Esophagus squamous epithelium (tissue), 4 donors: ENCODE measurements around the gene TTYH1.
"Not testable (repeated sequence)": the region's sequence is repeated elsewhere in the genome, so short reads cannot be mapped to it uniquely, and the experiment has no call there.

Source experiments
- POLR2A ChIP-seq, 4 donors: fragments of 450-650 bp; IDR thresholded peaks; one replicate each; pipeline ENCODE4 v1.6.1; 2017; ENCODE audit warnings: antibody characterized with exemption in 4 of 4, mild to moderate bottlenecking in 4 of 4, moderate library complexity in 3 of 4
- TF ChIP-seq, protein P1 (sequence below), 6 experiments: fragments of 450-650 bp in 4 of 6; fragments of 200-600 bp in 2 of 6; sonication (generic) in 2 of 6; IDR thresholded peaks; one replicate each; pipeline ENCODE4 v1.5.1; 2016 to 2019; ENCODE audit warnings: antibody characterized with exemption in 6 of 6, mild to moderate bottlenecking in 4 of 6, moderate library complexity in 4 of 6

GRCh38 chr19:54371453-54371852, 43.8 kb upstream of the TTYH1 start:
- TF ChIP-seq, protein P1, sequence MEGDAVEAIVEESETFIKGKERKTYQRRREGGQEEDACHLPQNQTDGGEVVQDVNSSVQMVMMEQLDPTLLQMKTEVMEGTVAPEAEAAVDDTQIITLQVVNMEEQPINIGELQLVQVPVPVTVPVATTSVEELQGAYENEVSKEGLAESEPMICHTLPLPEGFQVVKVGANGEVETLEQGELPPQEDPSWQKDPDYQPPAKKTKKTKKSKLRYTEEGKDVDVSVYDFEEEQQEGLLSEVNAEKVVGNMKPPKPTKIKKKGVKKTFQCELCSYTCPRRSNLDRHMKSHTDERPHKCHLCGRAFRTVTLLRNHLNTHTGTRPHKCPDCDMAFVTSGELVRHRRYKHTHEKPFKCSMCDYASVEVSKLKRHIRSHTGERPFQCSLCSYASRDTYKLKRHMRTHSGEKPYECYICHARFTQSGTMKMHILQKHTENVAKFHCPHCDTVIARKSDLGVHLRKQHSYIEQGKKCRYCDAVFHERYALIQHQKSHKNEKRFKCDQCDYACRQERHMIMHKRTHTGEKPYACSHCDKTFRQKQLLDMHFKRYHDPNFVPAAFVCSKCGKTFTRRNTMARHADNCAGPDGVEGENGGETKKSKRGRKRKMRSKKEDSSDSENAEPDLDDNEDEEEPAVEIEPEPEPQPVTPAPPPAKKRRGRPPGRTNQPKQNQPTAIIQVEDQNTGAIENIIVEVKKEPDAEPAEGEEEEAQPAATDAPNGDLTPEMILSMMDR (IDR thresholded peaks at IDR 0.05) = not testable (repeated sequence)
- TF ChIP-seq POLR2A (IDR thresholded peaks at IDR 0.05) = not testable (repeated sequence)
